ENCODE measurements around the gene SUV39H1. TPM values are rescaled to one million over a fixed set of nuclear protein-coding genes. Genes with fewer than 3 reads are reported as not detected.
"Not testable (repeated sequence)": the region's sequence is repeated elsewhere in the genome, so short reads cannot be mapped to it uniquely, and the experiment has no call there.

The SUV39H1 gene
- total RNA-seq, 6 donors from 2014 or later, result 1.2 to 7.3 (median 6.0) TPM

- Histone ChIP-seq H3K9me3 (no peaks in the 10 kb centered on the region), H3K27ac (no peak overlapping the region), H3K36me3 (no peaks in the 10 kb centered on the region), H3K4me3 (no peak overlapping the region), H3K27me3 (no peaks in the 10 kb centered on the region), H3K4me1 (no peaks in the 10 kb centered on the region)
- TF ChIP-seq EP300 (IDR thresholded peaks at IDR 0.05) (no peak), CTCF (IDR thresholded peaks at IDR 0.05) (no peak), POLR2AphosphoS5 (IDR thresholded peaks at IDR 0.05) (no peak), POLR2A (IDR thresholded peaks at IDR 0.05) (no peak)
- no peak for DNase-seq
- 61 to 92% methylated on average over 1 of the region's 1 CpG for WGBS, 2 donors
- ATAC-seq (ENCODE audit: low FRiP score in 2 of 2), result no peak
These were observed 33.3 kb upstream of the SUV39H1 start for GRCh38 chrX:48663241-48663640.

GRCh38 chrX:48664156-48664555 is 32.4 kb upstream of the SUV39H1 start:
- H3K4me1 ChIP-seq, result no peaks in the 10 kb centered on the region
- no peaks in the 10 kb centered on the region for H3K9me3 ChIP-seq
- no peak overlapping the region for H3K27ac ChIP-seq
- no peak overlapping the region for H3K4me3 ChIP-seq
- 80 to 90% methylated on average over 1 of the region's 1 CpG for WGBS, 2 donors
- no peak for ATAC-seq (ENCODE audit: low FRiP score in 2 of 2)
- no peaks in the 10 kb centered on the region for H3K36me3 ChIP-seq
- no peak for TF ChIP-seq POLR2AphosphoS5 (IDR thresholded peaks at IDR 0.05)
- TF ChIP-seq EP300 (IDR thresholded peaks at IDR 0.05), result no peak
- TF ChIP-seq POLR2A (IDR thresholded peaks at IDR 0.05), result no peak
- TF ChIP-seq CTCF (IDR thresholded peaks at IDR 0.05), result no peak
- DNase-seq, result no peak
- no peaks in the 10 kb centered on the region for H3K27me3 ChIP-seq

- no peaks in the 10 kb centered on the region for H3K4me1 ChIP-seq
- no peaks in the 10 kb centered on the region for H3K36me3 ChIP-seq
- no peak overlapping the region for H3K4me3 ChIP-seq
- ATAC-seq (ENCODE audit: low FRiP score in 2 of 2) (no peak), DNase-seq (no peak)
- H3K9me3 ChIP-seq, result no peaks in the 10 kb centered on the region
- 75 to 82% methylated on average over 2 of the region's 2 CpGs for WGBS, 2 donors
- H3K27ac ChIP-seq, result no peak overlapping the region
- no peak for TF ChIP-seq POLR2A (IDR thresholded peaks at IDR 0.05)
- TF ChIP-seq POLR2AphosphoS5 (IDR thresholded peaks at IDR 0.05), result no peak
- no peak for TF ChIP-seq CTCF (IDR thresholded peaks at IDR 0.05)
- TF ChIP-seq EP300 (IDR thresholded peaks at IDR 0.05), result no peak
- H3K27me3 ChIP-seq, result no peaks in the 10 kb centered on the region
These were observed 30.5 kb upstream of the SUV39H1 start for GRCh38 chrX:48665991-48666390.

- TF ChIP-seq CTCF (IDR thresholded peaks at IDR 0.05) (no peak), POLR2AphosphoS5 (IDR thresholded peaks at IDR 0.05) (no peak), EP300 (IDR thresholded peaks at IDR 0.05) (no peak), POLR2A (IDR thresholded peaks at IDR 0.05) (no peak)
- Histone ChIP-seq H3K27me3 (no peaks in the 10 kb centered on the region), H3K4me3 (no peak overlapping the region), H3K4me1 (no peaks in the 10 kb centered on the region), H3K27ac (no peak overlapping the region), H3K36me3 (no peaks in the 10 kb centered on the region), H3K9me3 (no peaks in the 10 kb centered on the region)
- 87 to 95% methylated on average over 2 to 4 of the region's 4 CpGs for WGBS, 2 donors
- no peak for ATAC-seq (ENCODE audit: low FRiP score in 2 of 2)
- DNase-seq, result no peak
These were observed 29.9 kb upstream of the SUV39H1 start for GRCh38 chrX:48666649-48667048.

GRCh38 chrX:48667509-48667908 is 29.0 kb upstream of the SUV39H1 start:
- no peaks in the 10 kb centered on the region for H3K4me1 ChIP-seq
- ATAC-seq (ENCODE audit: low FRiP score in 2 of 2), result no peak
- no peaks in the 10 kb centered on the region for H3K36me3 ChIP-seq
- no peak for DNase-seq
- no peaks in the 10 kb centered on the region for H3K9me3 ChIP-seq
- TF ChIP-seq CTCF (IDR thresholded peaks at IDR 0.05), result no peak
- TF ChIP-seq POLR2AphosphoS5 (IDR thresholded peaks at IDR 0.05), result no peak
- TF ChIP-seq POLR2A (IDR thresholded peaks at IDR 0.05), result no peak
- TF ChIP-seq EP300 (IDR thresholded peaks at IDR 0.05), result no peak
- no peaks in the 10 kb centered on the region for H3K27me3 ChIP-seq
- H3K27ac ChIP-seq, result no peak overlapping the region
- H3K4me3 ChIP-seq, result no peak overlapping the region
- 57 to 66% methylated on average over 3 to 4 of the region's 4 CpGs for WGBS, 2 donors

- H3K4me3 ChIP-seq; H3K36me3 ChIP-seq; H3K9me3 ChIP-seq; H3K27ac ChIP-seq; DNase-seq; ATAC-seq (ENCODE audit: low FRiP score in 2 of 2); H3K27me3 ChIP-seq; H3K4me1 ChIP-seq: not testable (repeated sequence)
- WGBS, 2 donors, result 84 to 87% methylated on average over 11 of the region's 11 CpGs
These were observed 28.3 kb upstream of the SUV39H1 start for GRCh38 chrX:48668187-48668586.

Measured in upper lobe of left lung (tissue), 6 donors.